MM.1S (cell line): Measurements from ENCODE around the gene EIF3A.

Experiments
- DNase-seq: peaks from one replicate; pipeline ENCODE4 v3.0.0-alpha.2; 2015
- H2AFZ ChIP-seq: fragments of 300-600 bp; sonication (generic); 2 replicates; pipeline ENCODE4 v1.6.0; 2016; ENCODE audit warnings: antibody characterized with exemption, low read length
- H3F3A ChIP-seq: fragments of 300-600 bp; sonication (generic); 2 replicates; pipeline ENCODE4 v1.6.1; 2016; ENCODE audit warnings: mild to moderate bottlenecking, antibody characterized with exemption, low read length, moderate library complexity, mixed read lengths; ENCODE audit not compliant: insufficient read depth
- H3K27ac ChIP-seq: fragments of 300-600 bp; sonication (generic); 2 replicates; pipeline ENCODE4 v1.5.1; 2016; ENCODE audit warnings: mild to moderate bottlenecking, low read length
- H3K27me3 ChIP-seq: fragments of 300-600 bp; sonication (generic); replicated peaks from 2 replicates; pipeline ENCODE4 v1.6.0; 2016; ENCODE audit warnings: low read length; ENCODE audit not compliant: insufficient read depth
- H3K36me3 ChIP-seq: fragments of 300-600 bp; sonication (generic); replicated peaks from 2 replicates; pipeline ENCODE4 v1.6.1; 2016; ENCODE audit warnings: mild to moderate bottlenecking, low read length, mixed read lengths; ENCODE audit not compliant: insufficient read depth
- H3K4me1 ChIP-seq: fragments of 300-600 bp; sonication (generic); 2 replicates; pipeline ENCODE4 v1.6.1; 2016; ENCODE audit warnings: low read length, mixed read lengths
- H3K4me2 ChIP-seq: fragments of 300-600 bp; sonication (generic); 2 replicates; pipeline ENCODE4 v1.6.0; 2016; ENCODE audit warnings: low read depth, low read length
- H3K4me3 ChIP-seq: fragments of 300-600 bp; sonication (generic); 2 replicates; pipeline ENCODE4 v1.5.1; 2016; ENCODE audit warnings: low read length, mixed read lengths
- H3K79me2 ChIP-seq: fragments of 300-600 bp; sonication (generic); 2 replicates; pipeline ENCODE4 v1.6.1; 2016; ENCODE audit warnings: mixed run types, low read length, mixed read lengths
- H3K9ac ChIP-seq: fragments of 300-600 bp; sonication (generic); 2 replicates; pipeline ENCODE4 v1.6.1; 2016; ENCODE audit warnings: low read length, mixed read lengths
- H3K9me2 ChIP-seq: fragments of 300-600 bp; sonication (generic); replicated peaks from 2 replicates; pipeline ENCODE4 v1.6.1; 2016; ENCODE audit warnings: mild to moderate bottlenecking, low read length, mixed read lengths; ENCODE audit not compliant: insufficient read depth
- H3K9me3 ChIP-seq: fragments of 300-600 bp; sonication (generic); replicated peaks from 2 replicates; pipeline ENCODE4 v1.6.1; 2016; ENCODE audit warnings: mild to moderate bottlenecking, low read length, mixed read lengths; ENCODE audit not compliant: insufficient read depth
- H4K20me1 ChIP-seq: fragments of 300-600 bp; sonication (generic); 2 replicates; pipeline ENCODE4 v1.6.1; 2016; ENCODE audit warnings: mild to moderate bottlenecking, low read length, moderate library complexity, mixed read lengths; ENCODE audit not compliant: insufficient read depth
- CTCF ChIP-seq: fragments of 300-600 bp; sonication (generic); IDR thresholded peaks from 2 replicates; pipeline ENCODE4 v1.5.1; 2016; ENCODE audit warnings: antibody characterized with exemption, low read length, mixed read lengths
- EZH2 ChIP-seq: fragments of 300-600 bp; sonication (generic); optimal IDR thresholded peaks from 2 replicates; pipeline ENCODE3; 2017; ENCODE audit warnings: low read depth, mild to moderate bottlenecking, antibody characterized with exemption, low read length, mixed read lengths
- EZH2phosphoT487 ChIP-seq: fragments of 300-600 bp; sonication (generic); IDR thresholded peaks from 2 replicates; pipeline ENCODE4 v1.6.1; 2018; ENCODE audit warnings: antibody characterized with exemption, low read length

The EIF3A gene

GRCh38 chr10:119120875-119121274, 40.3 kb upstream of the EIF3A start:
- H3K36me3 ChIP-seq: no peaks in the 10 kb centered on the region; the same call in 1 of the 2 replicates
- TF ChIP-seq CTCF (no peak), EZH2 (no peak), EZH2phosphoT487 (no peak)
- H3K27ac ChIP-seq: peak overlapping the region; percentile 92

GRCh38 chr10:119120413-119120867, 39.8 kb upstream of the EIF3A start:
- Histone ChIP-seq H3K36me3 (no peaks in the 10 kb centered on the region; the same call in 1 of the 2 replicates), H3K9me2 (no peaks in the 10 kb centered on the region), H3K4me3 (no peak overlapping the region), H3K4me2 (peak overlapping the region; percentile 34; the same call in 1 of the 2 replicates), H2AFZ (peak overlapping the region; percentile 3; the same call in 1 of the 2 replicates), H3K79me2 (peaks cover 4% of the 10 kb centered on the region; the same call in 1 of the 2 replicates), H3K9me3 (no peaks in the 10 kb centered on the region), H3F3A (peaks cover 22% of the 10 kb centered on the region), H3K9ac (peak overlapping the region; percentile 70), H3K4me1 (peaks cover 9% of the 10 kb centered on the region; the same call in 1 of the 2 replicates), H3K27me3 (no peaks in the 10 kb centered on the region), H4K20me1 (no peaks in the 10 kb centered on the region), H3K27ac (peak overlapping the region; percentile 92)
- DNase-seq: peak; percentile 96
- no peak for TF ChIP-seq CTCF
- TF ChIP-seq EZH2phosphoT487: no peak

More at GRCh38 chr10:119120875-119121274, 40.3 kb upstream of the EIF3A start:
- Histone ChIP-seq H3K4me2 (peak overlapping the region; percentile 34; the same call in 1 of the 2 replicates), H2AFZ (peak overlapping the region; percentile 3; the same call in 1 of the 2 replicates), H4K20me1 (no peaks in the 10 kb centered on the region), H3F3A (peaks cover 22% of the 10 kb centered on the region), H3K27me3 (no peaks in the 10 kb centered on the region), H3K4me1 (peaks cover 9% of the 10 kb centered on the region; the same call in 1 of the 2 replicates), H3K4me3 (no peak overlapping the region), H3K79me2 (peaks cover 4% of the 10 kb centered on the region; the same call in 1 of the 2 replicates), H3K9me2 (no peaks in the 10 kb centered on the region), H3K9ac (peak overlapping the region; percentile 70), H3K9me3 (no peaks in the 10 kb centered on the region)
- no peak for DNase-seq

- TF ChIP-seq CTCF: no peak
- no peak for TF ChIP-seq EZH2phosphoT487
- no peak for TF ChIP-seq EZH2
- no peak overlapping the region for H3K4me3 ChIP-seq
- peaks cover 9% of the 10 kb centered on the region; the same call in 1 of the 2 replicates for H3K4me1 ChIP-seq
- no peak overlapping the region for H2AFZ ChIP-seq
- DNase-seq: peak; percentile 36
- H4K20me1 ChIP-seq: no peaks in the 10 kb centered on the region
- peak overlapping the region; percentile 34; the same call in 1 of the 2 replicates for H3K4me2 ChIP-seq
- H3K36me3 ChIP-seq: no peaks in the 10 kb centered on the region; the same call in 1 of the 2 replicates
- peaks cover 22% of the 10 kb centered on the region for H3F3A ChIP-seq
- peak overlapping the region; percentile 70; the same call in 1 of the 2 replicates for H3K9ac ChIP-seq
- H3K9me3 ChIP-seq: no peaks in the 10 kb centered on the region
- peaks cover 4% of the 10 kb centered on the region; the same call in 1 of the 2 replicates for H3K79me2 ChIP-seq
- peak overlapping the region; percentile 92 for H3K27ac ChIP-seq
- no peaks in the 10 kb centered on the region for H3K9me2 ChIP-seq
- no peaks in the 10 kb centered on the region for H3K27me3 ChIP-seq
Observed at GRCh38 chr10:119119400-119119799, 38.8 kb upstream of the EIF3A start.
